MM.1S (cell line): ENCODE data around the gene EEA1.

Experiments used
- DNase-seq: peaks from one replicate; pipeline ENCODE4 v3.0.0-alpha.2; 2015
- H2AFZ ChIP-seq: fragments of 300-600 bp; sonication (generic); 2 replicates; pipeline ENCODE4 v1.6.0; 2016; ENCODE audit warnings: antibody characterized with exemption, low read length
- H3F3A ChIP-seq: fragments of 300-600 bp; sonication (generic); 2 replicates; pipeline ENCODE4 v1.6.1; 2016; ENCODE audit warnings: mild to moderate bottlenecking, antibody characterized with exemption, low read length, moderate library complexity, mixed read lengths; ENCODE audit not compliant: insufficient read depth
- H3K27ac ChIP-seq: fragments of 300-600 bp; sonication (generic); 2 replicates; pipeline ENCODE4 v1.5.1; 2016; ENCODE audit warnings: mild to moderate bottlenecking, low read length
- H3K27me3 ChIP-seq: fragments of 300-600 bp; sonication (generic); replicated peaks from 2 replicates; pipeline ENCODE4 v1.6.0; 2016; ENCODE audit warnings: low read length; ENCODE audit not compliant: insufficient read depth
- H3K36me3 ChIP-seq: fragments of 300-600 bp; sonication (generic); replicated peaks from 2 replicates; pipeline ENCODE4 v1.6.1; 2016; ENCODE audit warnings: mild to moderate bottlenecking, low read length, mixed read lengths; ENCODE audit not compliant: insufficient read depth
- H3K4me1 ChIP-seq: fragments of 300-600 bp; sonication (generic); 2 replicates; pipeline ENCODE4 v1.6.1; 2016; ENCODE audit warnings: low read length, mixed read lengths
- H3K4me2 ChIP-seq: fragments of 300-600 bp; sonication (generic); 2 replicates; pipeline ENCODE4 v1.6.0; 2016; ENCODE audit warnings: low read depth, low read length
- H3K4me3 ChIP-seq: fragments of 300-600 bp; sonication (generic); 2 replicates; pipeline ENCODE4 v1.5.1; 2016; ENCODE audit warnings: low read length, mixed read lengths
- H3K79me2 ChIP-seq: fragments of 300-600 bp; sonication (generic); 2 replicates; pipeline ENCODE4 v1.6.1; 2016; ENCODE audit warnings: mixed run types, low read length, mixed read lengths
- H3K9ac ChIP-seq: fragments of 300-600 bp; sonication (generic); 2 replicates; pipeline ENCODE4 v1.6.1; 2016; ENCODE audit warnings: low read length, mixed read lengths
- H3K9me2 ChIP-seq: fragments of 300-600 bp; sonication (generic); replicated peaks from 2 replicates; pipeline ENCODE4 v1.6.1; 2016; ENCODE audit warnings: mild to moderate bottlenecking, low read length, mixed read lengths; ENCODE audit not compliant: insufficient read depth
- H3K9me3 ChIP-seq: fragments of 300-600 bp; sonication (generic); replicated peaks from 2 replicates; pipeline ENCODE4 v1.6.1; 2016; ENCODE audit warnings: mild to moderate bottlenecking, low read length, mixed read lengths; ENCODE audit not compliant: insufficient read depth
- H4K20me1 ChIP-seq: fragments of 300-600 bp; sonication (generic); 2 replicates; pipeline ENCODE4 v1.6.1; 2016; ENCODE audit warnings: mild to moderate bottlenecking, low read length, moderate library complexity, mixed read lengths; ENCODE audit not compliant: insufficient read depth
- EZH2 ChIP-seq: fragments of 300-600 bp; sonication (generic); optimal IDR thresholded peaks from 2 replicates; pipeline ENCODE3; 2017; ENCODE audit warnings: low read depth, mild to moderate bottlenecking, antibody characterized with exemption, low read length, mixed read lengths
- EZH2phosphoT487 ChIP-seq: fragments of 300-600 bp; sonication (generic); IDR thresholded peaks from 2 replicates; pipeline ENCODE4 v1.6.1; 2018; ENCODE audit warnings: antibody characterized with exemption, low read length
- TF ChIP-seq, protein P1 (sequence below): fragments of 300-600 bp; sonication (generic); IDR thresholded peaks from 2 replicates; pipeline ENCODE4 v1.5.1; 2016; ENCODE audit warnings: antibody characterized with exemption, low read length, mixed read lengths

EEA1 gene

DNA sequence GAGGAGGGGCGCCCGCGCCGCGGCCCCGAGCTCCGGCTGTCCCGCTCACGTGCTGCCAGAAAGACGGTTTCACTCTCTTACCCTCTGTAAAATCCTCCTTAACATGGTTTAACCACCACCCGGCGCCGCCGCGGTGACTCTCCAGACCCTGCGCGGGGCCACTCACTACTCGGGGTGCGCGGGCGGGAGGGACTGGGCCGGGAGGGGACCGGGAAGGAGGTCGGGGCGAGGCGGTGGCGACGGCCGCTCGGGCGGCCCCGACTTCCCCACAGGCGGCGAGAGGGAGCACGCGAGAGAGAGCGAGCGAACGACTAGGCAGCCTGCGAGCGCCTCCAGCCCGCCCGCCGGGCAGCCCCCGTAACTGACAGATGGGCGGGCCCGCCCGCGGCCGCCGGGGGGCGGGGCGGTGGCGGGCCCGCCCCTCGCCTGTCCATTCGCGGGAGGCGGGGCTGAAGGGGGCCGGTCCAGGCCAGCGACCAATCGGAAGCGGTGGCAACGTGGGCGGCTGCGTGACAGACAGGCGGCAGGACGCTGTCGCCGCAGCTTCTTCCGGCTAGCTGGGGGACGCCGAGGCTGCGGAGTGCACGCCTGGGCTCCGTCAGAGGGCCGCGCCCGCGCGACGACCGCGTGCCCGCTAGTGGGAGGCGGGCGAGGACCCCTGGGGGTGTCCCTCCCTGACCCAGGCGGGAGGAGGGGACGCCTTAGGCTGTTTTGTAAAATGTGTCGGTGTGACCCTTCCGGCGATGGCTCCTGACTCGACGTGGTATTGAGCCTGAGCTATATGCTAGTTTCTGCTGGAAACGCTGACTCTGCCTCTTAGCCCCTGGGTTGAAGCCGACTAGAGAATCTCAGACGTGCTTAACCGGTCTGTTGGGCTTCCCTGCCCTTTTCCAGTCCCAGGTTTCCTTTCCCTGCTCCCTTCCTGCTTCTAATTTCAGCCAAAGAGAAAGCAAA lies at the start of gene EEA1:
Gene EEA1 (minus strand): TSS at position 334 of the 954 bp plus-strand sequence. CDS start 229 bp downstream, at position 105.
- H3K27ac ChIP-seq = peak within 1 kb of the TSS; percentile 93
- H3K27me3 ChIP-seq = no peaks in the 10 kb centered on the region
- no peak for TF ChIP-seq EZH2phosphoT487
- TF ChIP-seq, protein P1, sequence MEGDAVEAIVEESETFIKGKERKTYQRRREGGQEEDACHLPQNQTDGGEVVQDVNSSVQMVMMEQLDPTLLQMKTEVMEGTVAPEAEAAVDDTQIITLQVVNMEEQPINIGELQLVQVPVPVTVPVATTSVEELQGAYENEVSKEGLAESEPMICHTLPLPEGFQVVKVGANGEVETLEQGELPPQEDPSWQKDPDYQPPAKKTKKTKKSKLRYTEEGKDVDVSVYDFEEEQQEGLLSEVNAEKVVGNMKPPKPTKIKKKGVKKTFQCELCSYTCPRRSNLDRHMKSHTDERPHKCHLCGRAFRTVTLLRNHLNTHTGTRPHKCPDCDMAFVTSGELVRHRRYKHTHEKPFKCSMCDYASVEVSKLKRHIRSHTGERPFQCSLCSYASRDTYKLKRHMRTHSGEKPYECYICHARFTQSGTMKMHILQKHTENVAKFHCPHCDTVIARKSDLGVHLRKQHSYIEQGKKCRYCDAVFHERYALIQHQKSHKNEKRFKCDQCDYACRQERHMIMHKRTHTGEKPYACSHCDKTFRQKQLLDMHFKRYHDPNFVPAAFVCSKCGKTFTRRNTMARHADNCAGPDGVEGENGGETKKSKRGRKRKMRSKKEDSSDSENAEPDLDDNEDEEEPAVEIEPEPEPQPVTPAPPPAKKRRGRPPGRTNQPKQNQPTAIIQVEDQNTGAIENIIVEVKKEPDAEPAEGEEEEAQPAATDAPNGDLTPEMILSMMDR = peak; percentile 10
- H3F3A ChIP-seq = peaks cover 21% of the 10 kb centered on the region
- no peaks in the 10 kb centered on the region for H3K9me3 ChIP-seq
- peak within 1 kb of the TSS; percentile 90 for H3K9ac ChIP-seq
- peak; percentile 97 for DNase-seq
- peaks cover 22% of the 10 kb centered on the region for H4K20me1 ChIP-seq
- H3K4me3 ChIP-seq = peak within 1 kb of the TSS; percentile 85
- H3K36me3 ChIP-seq = no peaks in the 10 kb centered on the region
- H2AFZ ChIP-seq = peak within 1 kb of the TSS; percentile 85
- peak within 1 kb of the TSS; percentile 98 for H3K4me2 ChIP-seq
- peaks cover 39% of the 10 kb centered on the region for H3K79me2 ChIP-seq
- no peaks in the 10 kb centered on the region for H3K9me2 ChIP-seq
- peaks cover 24% of the 10 kb centered on the region for H3K4me1 ChIP-seq

DNA sequence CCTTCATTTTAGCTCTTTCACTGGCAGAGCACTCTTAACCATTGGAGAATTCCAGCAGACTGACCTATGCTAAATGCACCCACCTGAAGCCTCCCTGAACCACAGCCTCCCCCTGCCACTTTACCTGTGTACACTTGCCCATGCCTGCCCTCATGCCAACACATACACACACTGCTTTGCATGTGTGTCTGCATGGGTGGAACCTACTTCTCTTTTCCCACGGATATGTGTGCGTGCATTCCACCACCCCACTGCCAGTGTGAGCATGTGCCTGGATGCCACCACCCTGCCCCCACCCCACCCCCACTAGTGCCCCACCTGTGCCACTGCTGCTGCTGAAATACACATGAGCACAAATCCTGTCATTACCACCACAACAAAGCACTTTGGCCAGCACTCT lies 49.5 kb upstream of the EEA1 start:
- H3F3A ChIP-seq = peaks cover 2% of the 10 kb centered on the region; the same call in 1 of the 2 replicates
- no peaks in the 10 kb centered on the region for H3K79me2 ChIP-seq
- no peak overlapping the region for H3K27ac ChIP-seq
- no peaks in the 10 kb centered on the region for H3K9me3 ChIP-seq
- TF ChIP-seq EZH2phosphoT487 (no peak), EZH2 (no peak)
- TF ChIP-seq, protein P1 = no peak
- H3K4me2 ChIP-seq = no peak overlapping the region
- peaks cover under 1% of the 10 kb centered on the region; the same call in 1 of the 2 replicates for H3K4me1 ChIP-seq
- no peaks in the 10 kb centered on the region for H4K20me1 ChIP-seq
- no peaks in the 10 kb centered on the region for H3K9me2 ChIP-seq
- H3K9ac ChIP-seq = no peak overlapping the region
- H3K4me3 ChIP-seq = no peak overlapping the region
- H3K27me3 ChIP-seq = no peaks in the 10 kb centered on the region
- H2AFZ ChIP-seq = no peak overlapping the region
- H3K36me3 ChIP-seq = no peaks in the 10 kb centered on the region
- no peak for DNase-seq

DNA sequence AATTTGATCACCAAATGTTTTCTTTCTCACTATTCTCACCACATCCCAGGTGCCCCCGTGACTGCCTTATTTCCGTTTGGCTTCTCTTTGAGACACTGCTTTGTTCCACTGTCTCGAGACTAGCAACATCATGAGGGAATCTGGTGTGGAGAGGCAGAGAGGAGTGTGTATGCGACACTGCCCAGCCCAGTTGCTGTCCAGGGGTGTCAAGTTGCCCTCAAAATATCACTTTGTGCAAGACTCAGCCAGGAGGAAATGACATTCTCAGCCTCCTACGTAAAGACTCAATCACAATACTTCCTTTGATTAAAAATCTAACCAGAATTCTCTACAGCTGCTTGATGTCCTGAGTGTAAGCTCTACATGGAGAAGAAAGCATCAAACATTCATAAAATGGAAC lies 48.2 kb upstream of the EEA1 start:
- H3K9me3 ChIP-seq = no peaks in the 10 kb centered on the region
- no peak overlapping the region for H3K27ac ChIP-seq
- no peak overlapping the region for H3K4me3 ChIP-seq
- peaks cover 4% of the 10 kb centered on the region; the same call in 1 of the 2 replicates for H3F3A ChIP-seq
- H3K4me1 ChIP-seq = peaks cover 3% of the 10 kb centered on the region; the same call in 1 of the 2 replicates
- TF ChIP-seq EZH2 = no peak
- TF ChIP-seq EZH2phosphoT487 = no peak
- TF ChIP-seq, protein P1 = no peak
- H3K9ac ChIP-seq = no peak overlapping the region
- H2AFZ ChIP-seq = no peak overlapping the region
- no peaks in the 10 kb centered on the region for H3K9me2 ChIP-seq
- no peaks in the 10 kb centered on the region for H3K79me2 ChIP-seq
- no peaks in the 10 kb centered on the region for H3K27me3 ChIP-seq
- no peak for DNase-seq
- H3K36me3 ChIP-seq = no peaks in the 10 kb centered on the region
- no peak overlapping the region for H3K4me2 ChIP-seq
- H4K20me1 ChIP-seq = no peaks in the 10 kb centered on the region
